Stimulated activated memory B cell treated with anti-CD40 and anti-IgM and Interleukin-4, amounts not matched to agents 10 μg/mL and 1 μg/mL and 100 μg/mL, for 72 hours (primary cell): ENCODE results near the gene LPIN1.

Experiments
- ATAC-seq: fragments of 150-1000 bp; cut with Tn5 transposase; 2 replicates; pipeline ENCODE4 v1.10.0; 2021
- H3K27ac Mint-ChIP-seq: one replicate; pipeline ENCODE4 v1.8.0; 2022; ENCODE audit warnings: mild to moderate bottlenecking, mixed read lengths
- H3K27me3 Mint-ChIP-seq: one replicate; pipeline ENCODE4 v1.8.0; 2022; ENCODE audit warnings: mixed read lengths
- H3K36me3 Mint-ChIP-seq: one replicate; pipeline ENCODE4 v1.8.0; 2022; ENCODE audit warnings: mixed read lengths
- H3K4me1 Mint-ChIP-seq: one replicate; pipeline ENCODE4 v1.8.0; 2022; ENCODE audit warnings: mixed read lengths
- H3K4me3 Mint-ChIP-seq: one replicate; pipeline ENCODE4 v1.8.0; 2022; ENCODE audit warnings: mild to moderate bottlenecking, moderate library complexity, mixed read lengths
- H3K9me3 Mint-ChIP-seq: one replicate; pipeline ENCODE4 v1.8.0; 2022; ENCODE audit warnings: mixed read lengths

Gene LPIN1

GRCh38 chr2:11710632-11711353, 35.6 kb upstream of the LPIN1 start:
- Mint-ChIP-seq H3K27ac (no peak overlapping the region), H3K9me3 (no peaks in the 10 kb centered on the region), H3K4me3 (no peak overlapping the region), H3K36me3 (no peaks in the 10 kb centered on the region), H3K4me1 (no peaks in the 10 kb centered on the region), H3K27me3 (no peaks in the 10 kb centered on the region)
- ATAC-seq: no peak

- Mint-ChIP-seq H3K9me3 (no peaks in the 10 kb centered on the region), H3K27me3 (no peaks in the 10 kb centered on the region), H3K27ac (no peak overlapping the region), H3K4me1 (no peaks in the 10 kb centered on the region), H3K36me3 (no peaks in the 10 kb centered on the region), H3K4me3 (no peak overlapping the region)
- ATAC-seq: no peak
Measured at GRCh38 chr2:11711354-11711716, 35.1 kb upstream of the LPIN1 start.

DNA sequence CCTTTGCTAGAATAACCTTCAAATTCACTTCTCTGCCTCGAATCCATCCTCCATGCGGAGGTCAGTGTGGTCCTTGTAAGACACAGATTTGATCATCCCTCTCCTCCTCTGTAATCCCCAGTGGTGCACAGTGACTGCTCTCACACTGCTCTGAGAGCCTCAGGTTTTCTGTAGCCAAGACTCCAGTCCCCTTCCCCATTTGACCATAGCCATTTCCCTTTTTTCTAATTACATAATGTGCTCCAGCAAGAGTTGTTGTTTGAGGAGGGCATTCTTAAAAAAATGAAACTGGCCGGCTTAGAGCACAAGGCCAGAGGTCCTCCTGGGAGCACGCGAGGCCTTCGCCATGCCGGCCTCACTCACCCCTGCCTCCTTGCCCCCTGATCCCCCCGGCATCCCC, 34.7 kb upstream of the LPIN1 start:
- no peaks in the 10 kb centered on the region for H3K36me3 Mint-ChIP-seq
- peaks cover 4% of the 10 kb centered on the region for H3K4me1 Mint-ChIP-seq
- H3K27me3 Mint-ChIP-seq: no peaks in the 10 kb centered on the region
- no peak for ATAC-seq
- H3K27ac Mint-ChIP-seq: no peak overlapping the region
- no peaks in the 10 kb centered on the region for H3K9me3 Mint-ChIP-seq
- H3K4me3 Mint-ChIP-seq: no peak overlapping the region

DNA sequence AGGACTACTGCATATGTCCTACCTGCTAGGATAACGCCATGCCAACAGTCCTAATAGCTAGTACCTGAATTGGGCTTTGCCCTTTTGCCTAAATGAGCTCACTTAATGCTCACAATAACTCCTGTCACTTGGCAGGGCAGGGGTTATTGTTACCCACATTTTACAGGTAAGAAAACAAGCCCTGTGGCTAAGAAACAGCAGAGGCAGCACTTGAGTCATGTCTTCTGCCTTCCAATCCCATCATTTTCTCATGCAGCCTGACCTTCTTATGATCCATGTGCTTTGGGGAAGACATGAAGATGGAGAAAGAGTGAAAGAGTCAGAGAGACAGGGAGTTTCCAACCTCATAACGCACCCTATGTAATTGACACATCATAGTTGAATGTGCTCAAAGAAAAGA, 33.6 kb upstream of the LPIN1 start:
- ATAC-seq: no peak
- H3K4me3 Mint-ChIP-seq: no peak overlapping the region
- no peaks in the 10 kb centered on the region for H3K9me3 Mint-ChIP-seq
- H3K36me3 Mint-ChIP-seq: no peaks in the 10 kb centered on the region
- no peaks in the 10 kb centered on the region for H3K27me3 Mint-ChIP-seq
- H3K4me1 Mint-ChIP-seq: peaks cover 9% of the 10 kb centered on the region
- no peak overlapping the region for H3K27ac Mint-ChIP-seq

DNA sequence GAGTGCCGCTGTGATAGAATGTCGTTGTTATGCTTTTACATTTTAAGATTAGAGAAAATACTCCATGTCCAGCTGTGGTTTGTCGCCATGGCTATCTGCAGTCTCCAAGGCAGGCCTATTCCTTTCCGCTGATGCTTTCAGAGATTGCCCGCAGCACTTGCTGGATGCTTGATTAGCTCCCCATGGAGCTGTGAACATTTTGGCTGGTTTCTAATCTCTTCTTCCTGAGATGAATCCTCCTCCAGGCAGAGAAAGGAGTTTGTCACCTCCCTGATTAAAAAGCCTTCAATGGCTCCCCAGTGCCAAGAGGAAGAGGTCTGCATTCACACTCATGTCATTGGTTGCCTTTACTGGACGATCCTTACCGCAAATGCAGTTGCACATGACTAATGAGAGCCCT, 32.6 kb upstream of the LPIN1 start:
- Mint-ChIP-seq H3K4me3 (no peak overlapping the region), H3K27ac (no peak overlapping the region), H3K9me3 (no peaks in the 10 kb centered on the region), H3K4me1 (peaks cover 9% of the 10 kb centered on the region), H3K36me3 (no peaks in the 10 kb centered on the region), H3K27me3 (no peaks in the 10 kb centered on the region)
- no peak for ATAC-seq

- H3K9me3 Mint-ChIP-seq: no peaks in the 10 kb centered on the region
- peaks cover 17% of the 10 kb centered on the region for H3K4me1 Mint-ChIP-seq
- no peak overlapping the region for H3K27ac Mint-ChIP-seq
- no peak for ATAC-seq
- peaks cover 15% of the 10 kb centered on the region for H3K27me3 Mint-ChIP-seq
- no peak overlapping the region for H3K4me3 Mint-ChIP-seq
- H3K36me3 Mint-ChIP-seq: no peaks in the 10 kb centered on the region
Measured at GRCh38 chr2:11715987-11716652, 30.3 kb upstream of the LPIN1 start.

- H3K4me1 Mint-ChIP-seq: peaks cover 17% of the 10 kb centered on the region
- no peak for ATAC-seq
- no peak overlapping the region for H3K27ac Mint-ChIP-seq
- H3K36me3 Mint-ChIP-seq: no peaks in the 10 kb centered on the region
- H3K4me3 Mint-ChIP-seq: no peak overlapping the region
- peaks cover 15% of the 10 kb centered on the region for H3K27me3 Mint-ChIP-seq
- H3K9me3 Mint-ChIP-seq: no peaks in the 10 kb centered on the region
Measured at GRCh38 chr2:11716689-11717321, 29.6 kb upstream of the LPIN1 start.

DNA sequence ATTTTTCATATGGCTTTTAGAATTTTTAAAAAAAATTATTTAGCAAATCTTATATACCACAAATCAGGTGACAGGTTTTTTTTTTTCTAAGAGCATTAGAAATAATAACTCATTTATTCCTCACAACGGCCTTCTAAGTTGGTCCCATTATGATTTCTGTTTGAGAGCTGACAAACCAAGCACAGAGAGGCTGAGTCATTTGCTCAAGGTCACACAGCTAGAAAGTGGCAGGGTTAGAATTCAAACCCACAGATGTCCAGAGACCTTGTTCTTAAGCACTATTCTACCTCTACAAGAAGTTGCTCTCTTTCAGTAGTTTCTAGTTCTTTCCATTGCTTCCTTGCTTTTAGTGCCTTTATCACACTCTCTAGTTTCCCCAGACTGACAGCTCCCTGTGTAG, 28.8 kb upstream of the LPIN1 start:
- ATAC-seq: no peak
- H3K4me3 Mint-ChIP-seq: no peak overlapping the region
- no peak overlapping the region for H3K27ac Mint-ChIP-seq
- peaks cover 15% of the 10 kb centered on the region for H3K27me3 Mint-ChIP-seq
- no peaks in the 10 kb centered on the region for H3K36me3 Mint-ChIP-seq
- no peaks in the 10 kb centered on the region for H3K9me3 Mint-ChIP-seq
- peaks cover 17% of the 10 kb centered on the region for H3K4me1 Mint-ChIP-seq

- Mint-ChIP-seq H3K27me3 (peaks cover 15% of the 10 kb centered on the region), H3K9me3 (no peaks in the 10 kb centered on the region), H3K4me3 (no peak overlapping the region), H3K27ac (no peak overlapping the region), H3K4me1 (peaks cover 17% of the 10 kb centered on the region), H3K36me3 (no peaks in the 10 kb centered on the region)
- no peak for ATAC-seq
Measured at GRCh38 chr2:11718606-11719005, 27.8 kb upstream of the LPIN1 start.

DNA sequence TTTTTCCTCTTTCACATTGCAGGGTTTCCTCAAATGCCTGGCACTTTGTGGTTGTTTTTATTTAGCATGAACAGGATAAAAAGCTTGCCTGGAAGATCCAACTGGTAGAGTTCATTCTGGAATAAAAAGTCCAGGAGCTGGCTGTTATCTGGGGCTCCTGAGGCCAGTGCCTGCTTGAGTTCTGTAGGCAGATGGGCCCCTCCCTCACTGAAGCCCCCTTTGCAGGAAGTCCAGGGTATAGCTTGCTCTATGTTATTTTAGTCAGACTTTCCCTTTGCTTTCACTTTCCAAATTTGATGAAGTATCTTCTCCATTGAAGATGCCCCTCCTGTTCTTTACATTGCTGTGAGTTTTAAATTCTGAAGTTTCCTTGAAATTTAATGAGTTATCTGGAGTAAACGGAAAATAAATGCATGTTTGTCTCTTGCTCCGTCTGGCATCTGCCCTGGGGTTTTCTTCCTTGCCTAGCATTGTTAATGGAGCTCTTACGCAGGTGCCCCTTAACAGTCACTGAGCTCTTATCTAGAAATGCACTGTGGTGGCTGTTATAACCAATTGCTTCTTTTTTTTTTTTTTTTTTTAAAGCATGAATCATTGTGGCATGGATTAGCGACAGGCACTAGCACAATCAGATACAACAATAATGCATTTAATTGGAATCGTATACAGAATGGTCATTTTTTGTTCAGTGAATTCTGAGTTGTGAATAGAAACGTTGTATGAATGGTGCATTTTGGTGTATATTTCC, 27.0 kb upstream of the LPIN1 start:
- Mint-ChIP-seq H3K27ac (no peak overlapping the region), H3K27me3 (peaks cover 23% of the 10 kb centered on the region), H3K4me1 (peaks cover 17% of the 10 kb centered on the region), H3K4me3 (peak overlapping the region; percentile 10), H3K36me3 (no peaks in the 10 kb centered on the region), H3K9me3 (no peaks in the 10 kb centered on the region)
- no peak for ATAC-seq

GRCh38 chr2:11720752-11721151, 25.7 kb upstream of the LPIN1 start:
- Mint-ChIP-seq H3K4me3 (no peak overlapping the region), H3K27me3 (peaks cover 33% of the 10 kb centered on the region), H3K27ac (no peak overlapping the region), H3K4me1 (peaks cover 17% of the 10 kb centered on the region), H3K9me3 (no peaks in the 10 kb centered on the region), H3K36me3 (no peaks in the 10 kb centered on the region)
- no peak for ATAC-seq

DNA sequence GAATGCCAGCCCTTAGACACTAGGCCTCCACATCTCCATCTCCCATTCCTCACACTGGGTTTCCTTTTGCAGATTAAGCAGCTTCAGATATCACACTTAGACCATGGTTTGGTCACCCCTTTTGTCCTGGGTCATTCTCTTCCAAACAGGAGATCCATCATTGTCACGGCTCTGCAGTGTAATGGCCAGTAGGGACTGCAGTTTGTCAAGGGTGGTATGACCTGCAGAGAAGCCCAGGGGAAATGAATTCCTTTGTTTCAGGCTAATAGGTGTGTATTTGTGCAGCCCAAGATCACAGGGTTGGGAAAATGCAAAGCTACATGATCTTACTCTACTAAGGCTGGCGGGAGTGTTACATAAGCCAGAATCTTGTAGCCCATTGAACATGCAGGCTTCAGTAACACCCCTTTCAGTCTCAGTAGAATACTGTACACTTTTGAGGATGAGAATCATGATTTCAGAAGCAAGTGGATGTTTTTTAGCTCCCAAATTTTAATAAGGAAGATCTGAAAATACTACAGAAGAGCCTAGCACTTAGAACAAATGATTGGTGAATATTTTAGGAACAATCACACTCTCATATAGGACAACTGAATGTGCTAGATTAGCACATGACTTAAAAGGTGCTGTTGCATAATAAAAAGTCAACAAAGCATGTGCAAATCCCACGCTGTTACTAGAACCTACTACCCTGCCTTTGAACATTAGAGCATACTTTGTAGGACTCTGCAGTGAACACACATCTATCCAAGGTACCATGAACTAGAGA, 24.0 kb upstream of the LPIN1 start:
- H3K4me3 Mint-ChIP-seq: no peak overlapping the region
- H3K27me3 Mint-ChIP-seq: peaks cover 33% of the 10 kb centered on the region

DNA sequence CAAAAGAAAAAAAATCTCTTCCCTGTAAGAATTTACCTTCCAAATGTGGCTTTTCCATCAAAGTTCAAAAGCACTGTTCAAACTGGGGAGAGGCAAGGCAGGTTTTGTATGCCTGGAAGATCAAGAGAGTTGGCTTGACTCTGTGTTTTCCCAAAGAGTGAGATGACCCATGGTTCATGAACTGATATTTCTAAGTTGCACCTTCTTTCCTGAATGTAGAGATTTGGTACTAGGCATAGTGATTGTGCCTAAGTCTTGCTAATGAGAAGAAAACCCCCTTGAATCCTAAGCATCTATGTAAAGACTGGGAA, 23.4 kb upstream of the LPIN1 start:
- no peaks in the 10 kb centered on the region for H3K36me3 Mint-ChIP-seq
- no peak overlapping the region for H3K4me3 Mint-ChIP-seq
- no peak overlapping the region for H3K27ac Mint-ChIP-seq
- no peaks in the 10 kb centered on the region for H3K9me3 Mint-ChIP-seq
- H3K27me3 Mint-ChIP-seq: peaks cover 33% of the 10 kb centered on the region
- ATAC-seq: no peak
- H3K4me1 Mint-ChIP-seq: peaks cover 8% of the 10 kb centered on the region

More for the DNA sequence above, 24.0 kb upstream of the LPIN1 start:
- Mint-ChIP-seq H3K4me1 (peaks cover 8% of the 10 kb centered on the region), H3K9me3 (no peaks in the 10 kb centered on the region), H3K27ac (no peak overlapping the region), H3K36me3 (no peaks in the 10 kb centered on the region)
- no peak for ATAC-seq

DNA sequence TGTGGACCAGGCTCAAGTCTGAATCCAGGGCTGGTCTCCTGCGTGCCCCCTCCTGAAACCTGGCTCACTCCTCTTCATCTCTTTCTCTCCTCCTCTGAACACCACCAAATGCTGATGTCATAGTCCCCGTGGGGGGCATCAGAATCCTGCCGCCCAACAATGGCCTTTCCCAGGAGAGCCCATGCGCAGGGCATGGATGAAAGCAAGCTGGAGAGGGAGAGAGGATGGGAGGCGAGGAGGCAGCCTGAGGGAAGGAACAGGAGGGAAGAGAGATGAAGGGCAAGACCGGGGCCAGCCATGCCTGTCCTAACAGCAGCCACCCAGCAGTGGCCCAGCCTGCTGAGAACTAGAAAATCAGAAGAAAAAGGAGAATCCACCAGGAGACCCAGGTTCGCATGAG, 22.3 kb upstream of the LPIN1 start:
- H3K4me1 Mint-ChIP-seq: peaks cover 7% of the 10 kb centered on the region
- H3K27me3 Mint-ChIP-seq: peaks cover 33% of the 10 kb centered on the region
- H3K27ac Mint-ChIP-seq: no peak overlapping the region
- H3K9me3 Mint-ChIP-seq: no peaks in the 10 kb centered on the region
- no peak for ATAC-seq
- no peaks in the 10 kb centered on the region for H3K36me3 Mint-ChIP-seq
- H3K4me3 Mint-ChIP-seq: no peak overlapping the region

DNA sequence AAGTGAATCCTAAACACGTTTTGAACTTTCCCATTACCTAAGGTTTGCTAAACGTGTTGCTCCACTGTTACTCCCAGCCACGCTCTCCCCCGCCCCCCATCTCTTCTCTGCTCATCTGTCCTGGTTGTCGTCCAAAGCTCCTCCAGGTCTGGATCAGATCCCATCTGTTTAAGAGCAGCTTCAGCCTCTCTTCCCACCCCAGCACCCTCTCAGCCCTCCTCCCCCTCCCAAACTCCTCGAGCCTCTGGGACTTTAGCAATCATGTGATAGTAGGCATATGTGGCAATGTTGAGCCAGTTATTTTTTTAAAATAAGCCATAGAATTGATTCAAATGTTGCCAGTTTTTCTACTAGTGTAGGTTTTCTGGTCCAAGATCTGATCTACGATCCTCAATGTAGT, 20.0 kb upstream of the LPIN1 start:
- no peak for ATAC-seq

More for the DNA sequence above, 20.0 kb upstream of the LPIN1 start:
- Mint-ChIP-seq H3K36me3 (no peaks in the 10 kb centered on the region), H3K4me3 (no peak overlapping the region), H3K4me1 (no peaks in the 10 kb centered on the region), H3K9me3 (no peaks in the 10 kb centered on the region), H3K27me3 (peaks cover 18% of the 10 kb centered on the region), H3K27ac (no peak overlapping the region)
